DMS79 treated with DMSO at 0.1 percent for 48 hours (cell line): ENCODE results near the gene CD9.

Experiments
- DNase-seq: peaks from one replicate; lab custom pipeline; 2025; lab: John Stamatoyannopoulos, UW

CD9 gene

DNA sequence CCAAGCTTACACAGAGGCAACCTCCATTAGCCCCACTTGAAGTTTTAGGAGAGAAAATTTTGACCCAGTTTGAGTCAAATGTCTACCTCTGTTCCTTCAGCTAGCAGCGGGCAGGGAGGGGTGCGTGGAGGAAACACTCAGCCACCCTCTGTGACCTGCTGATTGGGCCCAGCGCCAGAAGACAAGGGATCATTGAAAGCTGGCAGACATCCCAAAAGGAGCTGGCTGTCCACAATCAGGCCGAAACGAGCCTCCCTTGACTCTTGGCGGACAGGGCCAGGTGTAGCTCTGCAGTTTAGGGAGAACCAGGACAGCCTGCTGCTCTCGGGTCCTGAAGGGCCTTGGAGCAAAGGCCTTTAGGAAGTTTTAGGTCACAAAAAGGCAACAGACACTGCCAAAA, 41.3 kb downstream of the CD9 start:
- peak; percentile 85 for DNase-seq

- peak; percentile 29 for DNase-seq
Observed at GRCh38 chr12:6249580-6249979, 49.4 kb downstream of the CD9 start.

- no peak for DNase-seq
Observed at GRCh38 chr12:6250343-6250742, 50.1 kb downstream of the CD9 start.

GRCh38 chr12:6253278-6253677, 53.1 kb downstream of the CD9 start:
- DNase-seq = no peak

DNA sequence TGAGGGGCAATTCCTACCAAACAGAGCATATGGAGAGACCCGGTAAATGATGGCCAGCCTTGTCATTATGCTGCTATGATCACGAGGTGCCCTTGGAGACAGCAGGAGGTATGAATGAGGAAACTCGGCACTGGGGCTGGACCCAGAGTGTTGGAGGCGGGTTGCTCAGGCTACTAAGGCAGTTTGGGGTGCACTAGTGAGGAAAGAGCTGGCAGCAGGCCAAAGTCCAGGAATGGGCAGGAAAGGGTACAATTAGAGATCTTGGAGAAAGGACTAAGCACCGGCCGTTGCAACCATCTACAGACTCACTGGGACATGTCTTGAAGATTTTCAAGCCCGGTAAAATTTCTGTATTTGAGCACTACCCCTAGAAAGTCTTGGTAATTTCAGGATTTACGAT, 54.3 kb downstream of the CD9 start:
- no peak for DNase-seq

DNA sequence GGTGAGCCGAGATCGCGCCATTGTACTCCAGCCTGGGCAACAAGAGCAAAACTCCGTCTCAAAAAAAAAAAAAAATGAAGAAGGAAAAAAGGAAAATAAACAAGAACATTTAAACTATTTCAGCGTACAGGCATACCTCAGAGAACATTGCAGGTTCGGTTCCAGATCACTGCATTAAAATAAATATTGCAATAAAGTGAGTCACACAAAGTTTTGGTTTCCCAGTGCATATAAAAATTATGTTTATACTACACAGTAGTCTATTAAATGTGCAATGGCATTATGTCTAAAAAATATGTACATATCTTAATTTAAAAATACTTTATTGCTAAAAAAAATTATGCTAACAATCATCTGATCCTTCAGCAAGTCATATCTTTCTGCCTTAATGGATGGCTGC, 56.8 kb downstream of the CD9 start:
- no peak for DNase-seq

- DNase-seq = no peak
Observed at GRCh38 chr12:6262211-6262610, 62.0 kb downstream of the CD9 start.

DNA sequence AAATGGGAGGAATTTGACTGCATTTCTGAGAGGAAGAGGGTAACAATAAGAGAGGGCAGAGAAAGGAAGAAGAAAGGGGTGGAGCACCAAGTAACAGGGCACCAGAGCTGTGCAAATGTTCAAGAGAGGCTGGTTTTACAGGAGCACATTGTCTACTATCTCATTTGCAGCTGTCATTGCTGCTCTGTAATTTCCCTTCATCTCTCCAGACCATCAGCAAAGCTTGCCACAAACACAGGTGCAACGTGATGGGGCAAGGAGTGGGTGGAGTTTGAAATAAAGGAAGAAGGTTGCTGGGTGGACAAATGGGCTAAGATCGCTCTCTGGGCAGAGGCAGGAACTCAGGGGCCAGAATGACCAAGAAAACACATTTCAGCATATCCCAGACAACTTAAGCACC, 62.4 kb downstream of the CD9 start:
- no peak for DNase-seq

GRCh38 chr12:6263931-6264330, 63.7 kb downstream of the CD9 start:
- peak; percentile 85 for DNase-seq

DNA sequence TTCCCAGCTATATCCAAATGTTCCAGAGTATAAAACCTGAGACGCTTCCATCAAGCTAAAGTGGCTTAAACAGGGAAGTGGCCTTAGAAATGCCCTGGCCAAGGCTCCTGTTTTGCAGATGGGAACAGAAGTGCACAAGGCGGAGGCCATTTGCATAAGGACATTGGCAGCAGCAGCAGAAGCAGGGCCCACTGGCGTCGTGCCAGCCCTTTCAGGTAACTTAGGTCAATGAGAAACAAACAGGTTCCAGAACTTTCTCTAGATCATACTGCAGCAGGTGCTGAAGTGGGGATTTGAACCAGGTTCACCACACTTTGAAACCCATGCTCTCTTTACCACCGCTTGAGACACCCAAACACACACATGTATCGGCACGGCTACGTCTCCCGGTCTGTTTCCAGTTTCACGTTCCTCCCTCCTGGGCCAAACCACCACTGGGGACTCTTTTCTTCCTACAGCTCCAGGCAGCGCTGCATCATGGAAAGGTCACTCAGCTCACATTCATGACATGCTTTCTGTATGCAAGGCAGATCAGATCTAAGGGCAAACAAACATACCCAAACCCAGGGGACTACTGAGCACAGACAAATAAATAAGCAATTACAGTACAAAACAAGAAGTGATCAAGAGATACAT, 64.3 kb downstream of the CD9 start:
- peak; percentile 97 for DNase-seq

DNA sequence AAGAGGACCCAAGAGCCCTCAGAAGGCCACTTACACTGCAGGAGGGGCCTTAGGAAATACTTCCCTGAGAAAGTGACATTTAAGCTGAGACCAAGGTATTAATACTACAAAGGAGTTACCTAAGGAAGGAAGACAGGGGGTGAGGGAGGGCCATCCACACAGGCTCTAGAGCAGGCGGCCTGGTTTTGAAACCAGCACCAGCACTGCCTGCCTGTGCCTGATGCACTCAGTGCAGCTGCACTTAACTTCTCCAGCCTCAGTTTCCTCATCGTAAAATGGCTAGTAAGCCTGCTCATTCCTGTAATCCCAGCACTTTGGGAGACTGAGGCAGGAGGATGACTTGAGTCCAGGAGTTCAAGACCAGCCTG, 64.8 kb downstream of the CD9 start:
- no peak for DNase-seq

GRCh38 chr12:6266541-6266966, 66.4 kb downstream of the CD9 start:
- peak; percentile 92 for DNase-seq

DNA sequence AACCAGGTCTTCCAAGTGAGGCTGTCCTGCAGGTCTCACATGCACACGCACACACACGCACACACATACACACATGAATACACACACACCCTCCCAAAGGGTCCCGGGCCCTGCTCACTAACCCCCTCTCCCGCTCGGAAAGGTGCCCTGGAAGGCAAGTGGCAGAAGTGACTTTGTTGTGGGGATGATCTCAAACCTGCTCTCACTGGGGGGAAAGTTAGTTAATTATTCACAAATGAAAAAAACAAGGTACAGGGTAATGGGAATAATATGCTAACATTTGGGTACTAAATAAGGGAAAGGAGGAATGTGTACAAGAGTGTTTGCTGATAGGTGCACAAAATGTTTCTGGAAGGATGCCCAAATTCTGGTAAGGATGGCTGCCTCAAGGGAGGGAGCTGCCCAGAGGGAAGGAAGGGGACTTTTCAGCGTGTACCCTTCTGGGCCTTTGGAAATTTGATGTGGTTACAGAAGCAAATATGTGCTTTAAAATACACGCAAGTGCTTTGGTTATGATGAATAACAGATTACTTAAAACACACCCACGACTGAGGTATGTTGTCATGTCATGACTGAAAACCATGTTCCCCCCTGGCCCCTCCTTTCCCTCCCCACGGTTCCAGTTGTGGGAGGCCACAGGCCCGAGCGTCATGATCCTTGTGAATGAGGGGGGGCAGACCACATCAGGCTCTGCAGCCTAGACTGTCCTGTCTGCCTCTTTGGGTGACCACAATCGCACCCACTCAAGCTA, 66.9 kb downstream of the CD9 start:
- peak; percentile 86 for DNase-seq

GRCh38 chr12:6268484-6269157, 68.4 kb downstream of the CD9 start:
- no peak for DNase-seq

DNA sequence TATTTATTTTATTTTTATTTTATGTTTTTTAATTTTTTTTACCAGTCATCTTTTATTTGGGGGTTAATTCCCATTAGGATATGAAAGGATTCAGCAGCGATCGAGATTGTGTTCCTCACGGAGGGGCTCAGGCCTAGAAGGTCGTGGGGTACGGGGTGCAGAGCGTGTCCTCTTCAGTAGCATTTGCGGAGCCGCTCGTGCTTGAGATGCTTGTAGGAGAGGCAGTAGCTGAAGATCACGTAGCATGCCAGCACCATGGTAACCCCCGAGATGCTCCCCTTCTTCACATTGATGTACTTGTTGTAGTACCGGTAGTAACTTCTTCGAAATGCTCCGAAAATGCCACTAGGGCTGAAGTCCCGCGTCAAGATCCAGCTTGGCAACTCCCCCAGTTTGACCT, 69.8 kb downstream of the CD9 start:
- DNase-seq = no peak

DNA sequence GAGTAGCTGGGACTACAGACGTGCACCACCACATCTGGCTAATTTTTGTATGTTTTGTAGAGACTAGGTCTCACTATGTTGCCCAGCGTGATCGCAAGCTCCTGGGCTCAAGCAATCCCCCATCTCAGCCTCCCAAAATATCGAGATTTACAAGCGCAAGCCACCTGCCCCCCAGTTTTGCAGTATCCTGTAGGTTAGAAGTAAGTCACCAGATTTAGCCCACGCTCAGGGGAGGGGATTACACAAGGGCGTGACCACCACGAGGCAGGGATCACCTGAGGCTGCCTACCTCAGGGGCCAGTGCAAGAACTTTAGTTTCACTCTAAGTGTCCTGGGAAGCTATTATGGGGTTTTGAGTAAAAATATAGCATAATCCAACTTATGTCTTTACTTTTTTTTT, 71.1 kb downstream of the CD9 start:
- no peak for DNase-seq

GRCh38 chr12:6272300-6273204, 72.4 kb downstream of the CD9 start:
- DNase-seq = peak; percentile 85

GRCh38 chr12:6273205-6273540, 73.0 kb downstream of the CD9 start:
- no peak for DNase-seq

DNA sequence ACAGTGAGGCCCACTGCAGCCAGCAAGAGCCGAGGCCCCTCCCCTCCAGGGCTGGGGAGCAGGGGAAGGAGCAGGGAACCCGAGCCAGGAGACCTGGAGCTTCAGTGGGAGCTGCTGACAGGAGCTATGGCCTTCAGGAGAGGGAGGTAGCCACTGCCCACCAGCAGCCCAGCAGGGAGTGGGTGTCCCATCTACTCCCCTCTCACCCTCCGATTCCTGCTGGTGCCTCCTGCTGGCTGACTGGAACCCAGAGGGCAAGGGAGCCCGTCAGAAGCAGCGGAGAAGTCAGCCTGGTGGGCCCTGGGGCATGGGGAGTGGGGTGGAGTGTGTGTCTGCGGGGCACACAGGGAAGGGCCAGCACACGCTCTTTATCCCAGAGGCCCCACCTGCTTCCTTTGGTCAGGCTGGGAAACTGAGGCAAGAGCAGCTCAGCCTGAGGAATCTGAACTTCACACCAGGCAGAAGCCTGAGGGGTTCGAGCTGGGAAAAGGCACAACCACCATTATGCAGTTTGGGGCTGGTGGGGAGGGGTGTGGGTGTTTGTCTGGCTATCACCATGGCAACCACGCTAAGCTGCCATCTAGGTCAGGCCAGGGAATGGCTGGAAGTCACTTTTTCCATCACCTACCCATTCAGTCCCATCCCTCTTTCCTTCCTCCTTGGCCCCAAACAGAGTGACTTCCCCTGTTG, 73.5 kb downstream of the CD9 start:
- no peak for DNase-seq

DNA sequence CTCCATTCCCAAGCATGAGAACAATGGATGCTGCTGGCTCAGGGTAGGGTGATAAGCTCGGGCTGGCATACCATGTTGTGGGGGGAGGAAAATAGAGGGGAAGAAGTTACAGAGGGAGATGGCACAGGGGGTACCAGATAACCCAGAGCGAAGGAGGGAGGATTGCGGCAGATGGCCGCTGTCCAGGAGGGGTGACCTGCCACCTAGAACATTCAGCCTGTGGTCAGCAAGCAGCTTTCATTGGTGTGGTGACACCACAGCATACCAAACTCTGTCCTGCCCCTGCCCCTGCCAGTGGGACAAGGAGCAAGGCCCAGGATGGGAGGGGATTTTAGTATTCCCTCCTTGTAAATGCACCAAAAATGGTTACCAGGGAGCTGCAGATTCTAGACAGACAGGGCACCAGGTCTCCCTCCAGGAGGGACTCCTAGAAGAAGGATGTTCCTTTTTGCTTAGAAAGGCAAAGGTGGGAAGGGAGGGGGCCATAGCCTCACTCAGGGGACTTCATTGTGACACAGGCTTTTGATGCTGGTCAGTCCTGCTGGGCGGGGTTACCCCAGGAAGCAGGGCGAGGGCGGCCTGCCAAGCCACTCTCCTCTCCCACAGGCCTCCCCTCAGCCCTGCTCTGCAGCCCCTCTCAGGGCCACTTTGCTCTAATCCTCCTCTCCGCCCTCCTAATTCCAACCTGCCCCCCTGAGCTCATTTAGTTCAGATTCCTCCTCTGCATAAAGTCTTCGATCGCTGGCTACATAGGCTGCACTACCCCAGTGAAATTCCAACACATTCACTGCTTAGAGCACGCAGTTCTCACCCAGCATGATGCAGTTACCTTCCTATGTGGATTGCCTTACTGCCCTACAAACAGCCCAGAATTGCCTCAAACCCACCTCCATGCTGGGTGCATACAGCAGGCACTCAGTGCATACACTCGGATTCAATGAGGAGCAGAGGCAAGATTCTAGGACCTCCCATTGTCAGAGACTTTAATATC, 74.3 kb downstream of the CD9 start:
- DNase-seq = no peak
